Prostate gland (tissue), 2 donors: ENCODE measurements around the gene NPAS1.

Source experiments
- POLR2A ChIP-seq: fragments of 450-650 bp; IDR thresholded peaks from one replicate; pipeline ENCODE4 v1.6.1; 2016; ENCODE audit warnings: antibody characterized with exemption, mild to moderate bottlenecking
- POLR2AphosphoS5 ChIP-seq: sonication (generic); formaldehyde crosslinking; IDR thresholded peaks from one replicate; pipeline ENCODE4 v1.6.1; 2017; ENCODE audit warnings: antibody characterized with exemption
- TF ChIP-seq, protein P1 (sequence below), 4 experiments: fragments of 200-600 bp in 2 of 4; fragments of 450-650 bp in 2 of 4; sonication (generic) in 2 of 4; IDR thresholded peaks; 1 replicate in 3 of 4; 2 replicates in 1 of 4; pipeline ENCODE4 v1.5.1; 2016 to 2019; ENCODE audit warnings: antibody characterized with exemption in 4 of 4, mild to moderate bottlenecking in 2 of 4, moderate library complexity in 2 of 4

DNA sequence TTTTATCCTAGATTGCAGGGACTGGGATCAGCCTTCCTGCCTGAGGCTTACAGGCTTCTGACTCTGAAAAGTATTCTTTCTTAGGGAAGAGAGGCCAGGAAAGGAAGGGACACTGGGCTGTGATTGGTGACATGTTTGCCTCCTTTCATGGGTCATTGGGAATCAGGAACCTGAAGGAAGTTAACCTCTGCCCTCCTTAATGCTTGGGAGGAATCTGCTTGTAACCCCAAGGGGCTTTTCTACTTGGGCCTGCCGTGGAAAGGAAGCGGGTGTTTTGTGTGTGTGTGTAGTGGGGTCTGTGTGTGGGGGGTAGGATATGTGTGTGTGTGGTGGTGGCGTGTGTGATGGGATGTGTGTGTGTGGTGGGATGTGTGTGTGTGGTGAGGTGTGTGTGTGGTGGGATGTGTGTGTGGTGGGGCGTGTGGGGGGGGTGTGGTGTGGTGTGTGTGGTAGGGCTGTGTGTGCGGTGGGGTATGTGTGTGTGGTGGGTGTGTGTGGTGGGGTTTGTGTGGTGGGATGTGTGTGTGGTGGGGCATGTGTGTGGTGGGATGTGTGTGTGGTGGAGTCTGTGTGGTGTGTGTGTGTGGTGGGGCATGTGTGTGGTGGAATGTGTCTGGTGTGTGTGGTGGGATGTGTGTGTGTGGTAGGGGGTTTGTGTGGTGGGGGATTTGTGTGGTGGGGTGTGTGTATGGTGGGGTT lies 41.3 kb upstream of the NPAS1 start:
- no peak for TF ChIP-seq POLR2A
- TF ChIP-seq, protein P1, sequence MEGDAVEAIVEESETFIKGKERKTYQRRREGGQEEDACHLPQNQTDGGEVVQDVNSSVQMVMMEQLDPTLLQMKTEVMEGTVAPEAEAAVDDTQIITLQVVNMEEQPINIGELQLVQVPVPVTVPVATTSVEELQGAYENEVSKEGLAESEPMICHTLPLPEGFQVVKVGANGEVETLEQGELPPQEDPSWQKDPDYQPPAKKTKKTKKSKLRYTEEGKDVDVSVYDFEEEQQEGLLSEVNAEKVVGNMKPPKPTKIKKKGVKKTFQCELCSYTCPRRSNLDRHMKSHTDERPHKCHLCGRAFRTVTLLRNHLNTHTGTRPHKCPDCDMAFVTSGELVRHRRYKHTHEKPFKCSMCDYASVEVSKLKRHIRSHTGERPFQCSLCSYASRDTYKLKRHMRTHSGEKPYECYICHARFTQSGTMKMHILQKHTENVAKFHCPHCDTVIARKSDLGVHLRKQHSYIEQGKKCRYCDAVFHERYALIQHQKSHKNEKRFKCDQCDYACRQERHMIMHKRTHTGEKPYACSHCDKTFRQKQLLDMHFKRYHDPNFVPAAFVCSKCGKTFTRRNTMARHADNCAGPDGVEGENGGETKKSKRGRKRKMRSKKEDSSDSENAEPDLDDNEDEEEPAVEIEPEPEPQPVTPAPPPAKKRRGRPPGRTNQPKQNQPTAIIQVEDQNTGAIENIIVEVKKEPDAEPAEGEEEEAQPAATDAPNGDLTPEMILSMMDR (IDR thresholded peaks at IDR 0.05) = no peak
- TF ChIP-seq POLR2AphosphoS5 = no peak
